OCI-LY1 (cell line): Measurements from ENCODE around the gene VWA3A.
"Not testable (repeated sequence)": the region's sequence is repeated elsewhere in the genome, so short reads cannot be mapped to it uniquely, and the experiment has no call there.

Source experiments
- H2AFZ ChIP-seq: fragments of 200-600 bp; sonication (generic), shearing (Covaris generic); 2 replicates; pipeline ENCODE4 v1.6.0; 2014; ENCODE audit warnings: antibody characterized with exemption, mild to moderate bottlenecking, low read length
- H3F3A ChIP-seq: fragments of 200-600 bp; sonication (generic), shearing (Covaris generic); 2 replicates; pipeline ENCODE4 v1.6.0; 2014; ENCODE audit warnings: mild to moderate bottlenecking, antibody characterized with exemption, low read length, moderate library complexity; ENCODE audit not compliant: insufficient read depth
- H3K27ac ChIP-seq: fragments of 200-600 bp; sonication (generic); 2 replicates; pipeline ENCODE4 v1.5.1; 2014; ENCODE audit warnings: low read length, mixed run types, mild to moderate bottlenecking, low read depth; ENCODE audit not compliant: poor library complexity, severe bottlenecking
- H3K27me3 ChIP-seq: fragments of 200-600 bp; sonication (generic); 2 replicates; pipeline ENCODE4 v1.6.0; 2014; ENCODE audit warnings: antibody characterized with exemption, mild to moderate bottlenecking, low read length, moderate library complexity; ENCODE audit not compliant: insufficient read depth
- H3K36me3 ChIP-seq: fragments of 200-600 bp; sonication (generic); 2 replicates; pipeline ENCODE4 v1.6.1; 2014; ENCODE audit warnings: mild to moderate bottlenecking, antibody characterized with exemption, low read length, moderate library complexity, mixed read lengths; ENCODE audit not compliant: insufficient read depth
- H3K4me1 ChIP-seq: fragments of 200-600 bp; sonication (generic); 2 replicates; pipeline ENCODE4 v1.5.1; 2014; ENCODE audit warnings: mild to moderate bottlenecking, low read length, moderate library complexity; ENCODE audit not compliant: insufficient read depth, severe bottlenecking
- H3K4me2 ChIP-seq: fragments of 200-600 bp; sonication (generic), shearing (Covaris generic); 2 replicates; pipeline ENCODE4 v1.6.1; 2014; ENCODE audit warnings: low read length
- H3K4me3 ChIP-seq: fragments of 200-600 bp; sonication (generic); 2 replicates; pipeline ENCODE4 v1.5.1; 2014; ENCODE audit warnings: low read length, low read depth, mild to moderate bottlenecking, mixed read lengths; ENCODE audit not compliant: poor library complexity, severe bottlenecking
- H3K79me2 ChIP-seq: fragments of 200-600 bp; shearing (Covaris generic); 2 replicates; pipeline ENCODE4 v1.6.1; 2016; ENCODE audit warnings: mixed run types, low read length, mixed read lengths; ENCODE audit not compliant: insufficient read depth
- H3K9ac ChIP-seq: fragments of 200-600 bp; sonication (generic), shearing (Covaris generic); 2 replicates; pipeline ENCODE4 v1.6.1; 2014; ENCODE audit warnings: mild to moderate bottlenecking, low read length, mixed read lengths
- H3K9me2 ChIP-seq: fragments of 200-600 bp; sonication (generic), shearing (Covaris generic); 2 replicates; pipeline ENCODE4 v1.6.1; 2014; ENCODE audit warnings: low read depth, mild to moderate bottlenecking, low read length, mixed read lengths
- H3K9me3 ChIP-seq: fragments of 200-600 bp; shearing (Covaris generic); 2 replicates; pipeline ENCODE4 v1.6.1; 2014; ENCODE audit warnings: low read length, mixed read lengths
- H4K20me1 ChIP-seq: fragments of 200-600 bp; sonication (generic), shearing (Covaris generic); 2 replicates; pipeline ENCODE4 v1.6.0; 2016; ENCODE audit warnings: mild to moderate bottlenecking, low read length; ENCODE audit not compliant: insufficient read depth
- EZH2 ChIP-seq: fragments of 200-600 bp; sonication (generic), shearing (Covaris generic); IDR thresholded peaks from 2 replicates; pipeline ENCODE4 v1.8.0; 2017; ENCODE audit warnings: borderline replicate concordance, mixed run types, mild to moderate bottlenecking, antibody characterized with exemption, low read length, moderate library complexity, mixed read lengths
- TF ChIP-seq, protein P1 (sequence below): fragments of 200-600 bp; sonication (generic), shearing (Covaris generic); IDR thresholded peaks from 2 replicates; pipeline ENCODE4 v1.5.1; 2017; ENCODE audit warnings: mild to moderate bottlenecking, antibody characterized with exemption, low read length, moderate library complexity, mixed read lengths

Gene VWA3A

GRCh38 chr16:22195695-22196558, 103.6 kb downstream of the VWA3A start:
- peak overlapping the region; percentile 6 for H3K27ac ChIP-seq
- H3F3A ChIP-seq: no peaks in the 10 kb centered on the region; the same call in 1 of the 2 replicates

GRCh38 chr16:22196559-22197168, 104.3 kb downstream of the VWA3A start:
- Histone ChIP-seq H3K4me3 (peak overlapping the region; percentile 69), H3K4me2 (peak overlapping the region; percentile 88), H3K27ac (peak overlapping the region; percentile 6), H3K4me1 (peaks cover 54% of the 10 kb centered on the region), H3K9ac (peak overlapping the region; percentile 70)
- H4K20me1 ChIP-seq, H2AFZ ChIP-seq, H3F3A ChIP-seq, H3K36me3 ChIP-seq, H3K79me2 ChIP-seq, H3K9me2 ChIP-seq, H3K9me3 ChIP-seq, H3K27me3 ChIP-seq: not testable (repeated sequence)

More at GRCh38 chr16:22195695-22196558, 103.6 kb downstream of the VWA3A start:
- Histone ChIP-seq H2AFZ (0 out of 2 replicates have a peak overlapping the region, but pooled peaks have one; percentile 56), H3K27me3 (no peaks in the 10 kb centered on the region), H3K9ac (peak overlapping the region; percentile 70), H3K4me2 (peak overlapping the region; percentile 88), H3K79me2 (no peaks in the 10 kb centered on the region), H3K4me3 (peak overlapping the region; percentile 69), H3K36me3 (no peaks in the 10 kb centered on the region), H3K9me2 (no peaks in the 10 kb centered on the region), H4K20me1 (no peaks in the 10 kb centered on the region), H3K4me1 (peaks cover 50% of the 10 kb centered on the region), H3K9me3 (no peaks in the 10 kb centered on the region)
- TF ChIP-seq EZH2: no peak
- TF ChIP-seq, protein P1, sequence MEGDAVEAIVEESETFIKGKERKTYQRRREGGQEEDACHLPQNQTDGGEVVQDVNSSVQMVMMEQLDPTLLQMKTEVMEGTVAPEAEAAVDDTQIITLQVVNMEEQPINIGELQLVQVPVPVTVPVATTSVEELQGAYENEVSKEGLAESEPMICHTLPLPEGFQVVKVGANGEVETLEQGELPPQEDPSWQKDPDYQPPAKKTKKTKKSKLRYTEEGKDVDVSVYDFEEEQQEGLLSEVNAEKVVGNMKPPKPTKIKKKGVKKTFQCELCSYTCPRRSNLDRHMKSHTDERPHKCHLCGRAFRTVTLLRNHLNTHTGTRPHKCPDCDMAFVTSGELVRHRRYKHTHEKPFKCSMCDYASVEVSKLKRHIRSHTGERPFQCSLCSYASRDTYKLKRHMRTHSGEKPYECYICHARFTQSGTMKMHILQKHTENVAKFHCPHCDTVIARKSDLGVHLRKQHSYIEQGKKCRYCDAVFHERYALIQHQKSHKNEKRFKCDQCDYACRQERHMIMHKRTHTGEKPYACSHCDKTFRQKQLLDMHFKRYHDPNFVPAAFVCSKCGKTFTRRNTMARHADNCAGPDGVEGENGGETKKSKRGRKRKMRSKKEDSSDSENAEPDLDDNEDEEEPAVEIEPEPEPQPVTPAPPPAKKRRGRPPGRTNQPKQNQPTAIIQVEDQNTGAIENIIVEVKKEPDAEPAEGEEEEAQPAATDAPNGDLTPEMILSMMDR: peak; percentile 93

DNA sequence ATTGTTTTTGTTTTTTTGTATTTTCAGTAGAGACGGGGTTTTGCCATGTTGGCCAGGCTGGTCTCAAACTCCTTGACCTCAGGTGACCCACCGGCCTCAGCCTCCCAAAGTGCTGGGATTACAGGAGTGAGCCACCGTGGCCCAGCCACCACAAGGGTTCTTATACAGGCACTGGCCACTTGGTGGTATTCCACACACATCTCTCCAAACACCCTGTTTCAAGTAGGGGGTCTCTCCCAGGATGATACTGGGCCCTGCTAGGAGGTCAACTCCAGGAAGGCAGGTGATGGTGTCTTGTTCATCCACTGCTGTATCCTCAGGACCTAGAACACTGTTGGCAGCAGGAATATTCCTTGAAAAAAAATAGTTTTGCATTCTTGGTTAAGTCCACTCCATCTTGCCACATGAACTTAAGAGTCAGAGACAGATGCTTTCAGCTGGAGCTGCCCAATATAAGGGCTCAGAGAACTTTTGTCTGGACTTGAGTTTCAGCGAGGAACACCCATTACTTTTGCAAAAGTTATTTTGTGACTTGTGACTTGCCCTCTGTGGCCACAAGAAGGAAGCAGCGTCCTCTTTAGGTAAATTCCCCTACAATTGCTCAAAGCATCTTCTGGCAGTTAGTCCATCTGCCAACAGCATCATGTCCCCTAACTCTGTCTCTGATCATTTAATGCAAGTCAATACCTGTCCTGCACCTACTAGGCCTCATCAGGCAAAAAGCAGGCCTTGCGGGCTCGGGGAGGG, 106.4 kb downstream of the VWA3A start:
- Histone ChIP-seq H3K4me2 (peak overlapping the region; percentile 30; the same call in 1 of the 2 replicates), H3K4me1 (peaks cover 45% of the 10 kb centered on the region)
- TF ChIP-seq, protein P1: peak; percentile 24; the same call in 1 of the 2 replicates
- TF ChIP-seq EZH2: no peak

More for the DNA sequence above, 106.4 kb downstream of the VWA3A start:
- no peaks in the 10 kb centered on the region for H3K79me2 ChIP-seq
- no peaks in the 10 kb centered on the region for H4K20me1 ChIP-seq
- no peak overlapping the region for H2AFZ ChIP-seq
- no peaks in the 10 kb centered on the region for H3K9me2 ChIP-seq
- H3F3A ChIP-seq: no peaks in the 10 kb centered on the region; the same call in 1 of the 2 replicates
- peak overlapping the region; percentile 82 for H3K27ac ChIP-seq
- peak overlapping the region; percentile 9 for H3K4me3 ChIP-seq
- no peaks in the 10 kb centered on the region for H3K27me3 ChIP-seq
- H3K9me3 ChIP-seq: no peaks in the 10 kb centered on the region
- peak overlapping the region; percentile 3; the same call in 1 of the 2 replicates for H3K9ac ChIP-seq
- H3K36me3 ChIP-seq: no peaks in the 10 kb centered on the region
